OCI-LY1 (cell line): ENCODE results near the gene JAKMIP3.

Experiments used
- EZH2 ChIP-seq: fragments of 200-600 bp; sonication (generic), shearing (Covaris generic); IDR thresholded peaks from 2 replicates; pipeline ENCODE4 v1.8.0; 2017; ENCODE audit warnings: borderline replicate concordance, mixed run types, mild to moderate bottlenecking, antibody characterized with exemption, low read length, moderate library complexity, mixed read lengths
- TF ChIP-seq, protein P1 (sequence below): fragments of 200-600 bp; sonication (generic), shearing (Covaris generic); IDR thresholded peaks from 2 replicates; pipeline ENCODE4 v1.5.1; 2017; ENCODE audit warnings: mild to moderate bottlenecking, antibody characterized with exemption, low read length, moderate library complexity, mixed read lengths

DNA sequence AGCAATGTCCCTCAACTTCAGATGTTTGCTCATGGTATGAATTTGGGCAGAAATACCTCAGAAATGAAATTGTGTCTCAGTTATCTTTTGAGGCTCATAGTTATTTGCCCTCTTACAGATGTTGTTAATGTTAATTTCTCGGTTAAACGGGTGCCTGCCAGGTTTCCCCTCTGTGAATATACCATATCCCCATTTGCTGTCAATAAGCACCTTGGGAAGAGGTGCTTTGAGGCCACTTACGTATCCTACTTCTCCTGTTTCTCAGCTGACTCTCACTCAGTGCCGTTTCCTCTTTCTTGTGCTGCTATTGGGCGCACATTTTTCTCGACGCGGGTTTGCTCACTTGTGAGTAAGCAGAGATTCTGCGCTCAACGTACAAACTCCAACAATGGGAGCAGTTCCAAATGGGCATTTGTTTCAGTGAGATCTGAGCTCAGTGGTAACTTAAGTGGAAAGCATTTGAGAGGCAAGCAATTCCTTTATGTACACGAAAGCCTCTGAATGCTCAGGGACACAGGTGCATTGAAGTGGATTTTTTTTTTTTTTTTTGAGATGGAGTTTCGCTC is 34.8 kb upstream of the JAKMIP3 start:
- TF ChIP-seq, protein P1, sequence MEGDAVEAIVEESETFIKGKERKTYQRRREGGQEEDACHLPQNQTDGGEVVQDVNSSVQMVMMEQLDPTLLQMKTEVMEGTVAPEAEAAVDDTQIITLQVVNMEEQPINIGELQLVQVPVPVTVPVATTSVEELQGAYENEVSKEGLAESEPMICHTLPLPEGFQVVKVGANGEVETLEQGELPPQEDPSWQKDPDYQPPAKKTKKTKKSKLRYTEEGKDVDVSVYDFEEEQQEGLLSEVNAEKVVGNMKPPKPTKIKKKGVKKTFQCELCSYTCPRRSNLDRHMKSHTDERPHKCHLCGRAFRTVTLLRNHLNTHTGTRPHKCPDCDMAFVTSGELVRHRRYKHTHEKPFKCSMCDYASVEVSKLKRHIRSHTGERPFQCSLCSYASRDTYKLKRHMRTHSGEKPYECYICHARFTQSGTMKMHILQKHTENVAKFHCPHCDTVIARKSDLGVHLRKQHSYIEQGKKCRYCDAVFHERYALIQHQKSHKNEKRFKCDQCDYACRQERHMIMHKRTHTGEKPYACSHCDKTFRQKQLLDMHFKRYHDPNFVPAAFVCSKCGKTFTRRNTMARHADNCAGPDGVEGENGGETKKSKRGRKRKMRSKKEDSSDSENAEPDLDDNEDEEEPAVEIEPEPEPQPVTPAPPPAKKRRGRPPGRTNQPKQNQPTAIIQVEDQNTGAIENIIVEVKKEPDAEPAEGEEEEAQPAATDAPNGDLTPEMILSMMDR, result no peak
- no peak for TF ChIP-seq EZH2
